Osteoblast (primary cell): ENCODE results near the gene SPA17. TPM values are rescaled to one million over a fixed set of nuclear protein-coding genes. Genes with fewer than 3 reads are reported as not detected.

Source experiments
- DNase-seq: peaks from one replicate; pipeline ENCODE4 v3.0.0; 2011; ENCODE audit warnings: low spot score, mixed read lengths; ENCODE audit not compliant: insufficient read length; ENCODE audit errors: missing footprints
- H2AFZ ChIP-seq: 2 replicates; pipeline ENCODE4 v1.6.0; 2011; ENCODE audit warnings: mild to moderate bottlenecking, low read length
- H3K27ac ChIP-seq: 2 replicates; pipeline ENCODE4 v1.5.1; 2011; ENCODE audit warnings: mild to moderate bottlenecking, low read depth, low read length, moderate library complexity
- H3K27me3 ChIP-seq: 2 replicates; pipeline ENCODE4 v1.6.0; 2012; ENCODE audit warnings: mild to moderate bottlenecking, control low read depth, inconsistent platforms, low read length, moderate library complexity; ENCODE audit not compliant: insufficient read depth
- H3K36me3 ChIP-seq: 2 replicates; pipeline ENCODE4 v1.5.1; 2011; ENCODE audit warnings: mild to moderate bottlenecking, low read length, control low read depth, moderate library complexity; ENCODE audit not compliant: insufficient read depth
- H3K4me1 ChIP-seq: 2 replicates; pipeline ENCODE4 v1.5.1; 2011; ENCODE audit warnings: mild to moderate bottlenecking, low read length, control low read depth, moderate library complexity; ENCODE audit not compliant: insufficient read depth
- H3K4me2 ChIP-seq: 2 replicates; pipeline ENCODE4 v1.6.0; 2011; ENCODE audit warnings: mild to moderate bottlenecking, low read length; ENCODE audit not compliant: insufficient read depth
- H3K4me3 ChIP-seq: fragments of 200-600 bp; sonication (generic); 3 replicates; pipeline ENCODE4 v1.5.1; 2012; ENCODE audit warnings: mild to moderate bottlenecking, low read length, inconsistent platforms; ENCODE audit not compliant: insufficient read depth
- H3K79me2 ChIP-seq: 2 replicates; pipeline ENCODE4 v1.6.0; 2012; ENCODE audit warnings: mild to moderate bottlenecking, low read length, control low read depth, inconsistent platforms; ENCODE audit not compliant: insufficient read depth
- H3K9me3 ChIP-seq: 2 replicates; pipeline ENCODE4 v1.5.1; 2011; ENCODE audit warnings: low read depth, low read length, control low read depth
- H4K20me1 ChIP-seq: 2 replicates; pipeline ENCODE4 v1.6.0; 2012; ENCODE audit warnings: mild to moderate bottlenecking, low read length, control low read depth; ENCODE audit not compliant: insufficient read depth
- small RNA-seq: library from RNA; depleted of rRNA; stranded (forward); fragments of <200 nt; gene quantifications from one replicate; pipeline ENCODE3, GENCODE V24; 2012
- total RNA-seq: library from RNA; depleted of rRNA; stranded (reverse); fragments of >200 nt; gene quantifications from 2 replicates; pipeline ENCODE4 v1.2.3, GENCODE V29; 2012
- TF ChIP-seq, protein P1 (sequence below): IDR thresholded peaks from 2 replicates; pipeline ENCODE4 v1.5.1; 2011; ENCODE audit warnings: mild to moderate bottlenecking, low read depth, low read length, moderate library complexity; ENCODE audit errors: extremely low read depth

Gene SPA17
- total RNA-seq, 1 donor, result 8.0 TPM

- Histone ChIP-seq H3K4me3 (no peak overlapping the region), H3K36me3 (no peaks in the 10 kb centered on the region), H4K20me1 (no peaks in the 10 kb centered on the region), H3K27me3 (peaks cover 62% of the 10 kb centered on the region), H3K4me2 (peak overlapping the region; percentile 96), H3K4me1 (peaks cover 12% of the 10 kb centered on the region), H2AFZ (no peak overlapping the region), H3K9me3 (no peaks in the 10 kb centered on the region), H3K27ac (no peak overlapping the region), H3K79me2 (no peaks in the 10 kb centered on the region)
- TF ChIP-seq, protein P1, sequence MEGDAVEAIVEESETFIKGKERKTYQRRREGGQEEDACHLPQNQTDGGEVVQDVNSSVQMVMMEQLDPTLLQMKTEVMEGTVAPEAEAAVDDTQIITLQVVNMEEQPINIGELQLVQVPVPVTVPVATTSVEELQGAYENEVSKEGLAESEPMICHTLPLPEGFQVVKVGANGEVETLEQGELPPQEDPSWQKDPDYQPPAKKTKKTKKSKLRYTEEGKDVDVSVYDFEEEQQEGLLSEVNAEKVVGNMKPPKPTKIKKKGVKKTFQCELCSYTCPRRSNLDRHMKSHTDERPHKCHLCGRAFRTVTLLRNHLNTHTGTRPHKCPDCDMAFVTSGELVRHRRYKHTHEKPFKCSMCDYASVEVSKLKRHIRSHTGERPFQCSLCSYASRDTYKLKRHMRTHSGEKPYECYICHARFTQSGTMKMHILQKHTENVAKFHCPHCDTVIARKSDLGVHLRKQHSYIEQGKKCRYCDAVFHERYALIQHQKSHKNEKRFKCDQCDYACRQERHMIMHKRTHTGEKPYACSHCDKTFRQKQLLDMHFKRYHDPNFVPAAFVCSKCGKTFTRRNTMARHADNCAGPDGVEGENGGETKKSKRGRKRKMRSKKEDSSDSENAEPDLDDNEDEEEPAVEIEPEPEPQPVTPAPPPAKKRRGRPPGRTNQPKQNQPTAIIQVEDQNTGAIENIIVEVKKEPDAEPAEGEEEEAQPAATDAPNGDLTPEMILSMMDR, result no peak
- no peak for DNase-seq
Measured at GRCh38 chr11:124745270-124745834, 71.6 kb downstream of the SPA17 start.

DNA sequence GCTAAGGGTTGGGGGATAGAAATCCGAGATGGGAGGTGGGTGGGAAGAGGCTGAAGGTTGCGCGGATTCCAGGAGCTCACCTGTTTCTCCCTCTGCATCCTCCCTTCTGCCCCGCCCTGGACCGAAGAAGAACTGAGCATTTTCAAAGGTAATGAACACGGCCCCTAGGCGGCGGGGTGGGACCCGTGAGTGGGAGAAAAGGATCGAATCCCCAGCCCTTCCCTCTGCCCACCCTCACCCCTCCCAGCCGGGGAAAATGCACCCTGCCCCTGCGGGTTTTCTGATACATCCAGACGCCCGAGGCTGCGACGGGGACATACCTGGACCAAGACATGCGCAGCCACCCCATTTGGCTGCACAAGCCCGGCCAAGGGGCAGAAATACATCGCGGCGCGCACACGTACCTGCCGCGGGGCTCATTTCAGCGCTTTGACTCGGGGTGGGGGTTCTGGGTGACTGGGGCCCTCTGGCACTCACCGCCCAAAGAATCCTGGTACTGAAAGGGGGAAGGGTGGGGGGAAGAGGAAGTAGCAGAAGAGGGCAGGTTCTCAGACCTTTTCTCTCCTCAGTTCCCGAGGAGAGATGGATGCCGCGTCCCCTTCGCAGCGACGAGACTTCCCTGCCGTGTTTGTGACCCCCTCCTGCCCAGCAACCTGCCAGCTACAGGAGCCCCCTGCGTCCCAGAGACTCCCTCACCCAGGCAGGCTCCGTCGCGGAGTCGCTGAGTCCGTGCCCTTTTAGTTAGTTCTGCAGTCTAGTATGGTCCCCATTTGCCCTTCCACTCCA is 72.3 kb downstream of the SPA17 start:
- Histone ChIP-seq H3K9me3 (no peaks in the 10 kb centered on the region), H3K27ac (no peak overlapping the region), H4K20me1 (no peaks in the 10 kb centered on the region), H3K27me3 (peaks cover 58% of the 10 kb centered on the region), H3K36me3 (no peaks in the 10 kb centered on the region), H3K4me3 (peak overlapping the region; percentile 79), H3K79me2 (no peaks in the 10 kb centered on the region), H2AFZ (peak overlapping the region; percentile 93), H3K4me1 (peaks cover 12% of the 10 kb centered on the region), H3K4me2 (peak overlapping the region; percentile 96)
- peak; percentile 88 for DNase-seq
- TF ChIP-seq, protein P1, result no peak

DNA sequence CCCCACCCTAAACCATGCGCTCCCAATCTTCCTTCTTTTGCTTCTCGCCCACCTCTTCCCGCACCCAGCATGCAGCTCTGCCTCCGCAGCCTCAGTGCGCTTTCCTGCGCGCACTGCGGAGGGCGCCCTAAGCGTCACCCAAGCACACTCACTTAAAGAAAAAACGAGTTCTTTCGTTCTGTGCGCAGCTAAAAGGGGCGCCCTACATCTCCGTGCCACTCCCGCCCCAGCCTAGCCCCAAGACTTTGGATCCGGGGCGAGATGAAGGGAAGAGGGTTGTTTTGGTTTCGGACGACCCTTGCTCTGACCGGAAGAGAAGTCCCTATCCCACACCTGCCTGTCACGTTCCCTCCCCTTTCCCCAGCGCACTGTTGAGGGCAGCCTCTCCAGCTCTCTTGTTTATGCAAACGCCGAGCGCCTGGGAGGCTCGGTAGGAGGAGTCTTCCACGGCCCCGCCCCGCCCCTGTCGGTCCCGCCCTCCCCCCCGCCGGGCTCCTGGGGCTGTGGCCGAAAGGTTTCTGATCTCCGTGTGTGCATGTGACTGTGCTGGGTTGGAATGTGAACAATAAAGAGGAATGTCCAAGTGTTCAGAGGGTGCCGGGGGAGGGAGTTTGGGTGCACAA is 73.0 kb downstream of the SPA17 start:
- H2AFZ ChIP-seq, result peak overlapping the region; percentile 93
- TF ChIP-seq, protein P1, result peak; percentile 52
- no peaks in the 10 kb centered on the region for H3K79me2 ChIP-seq
- no peaks in the 10 kb centered on the region for H3K9me3 ChIP-seq
- H3K4me1 ChIP-seq, result peaks cover 12% of the 10 kb centered on the region
- peak; percentile 97 for DNase-seq
- peaks cover 56% of the 10 kb centered on the region for H3K27me3 ChIP-seq
- H3K27ac ChIP-seq, result no peak overlapping the region
- peak overlapping the region; percentile 79 for H3K4me3 ChIP-seq
- H3K36me3 ChIP-seq, result no peaks in the 10 kb centered on the region
- H3K4me2 ChIP-seq, result peak overlapping the region; percentile 96
- no peaks in the 10 kb centered on the region for H4K20me1 ChIP-seq

Small RNA genes lying within 50 kb of the gene (small RNA-seq; reads per million reads assigned to genes)
- gene RNA5SP352, result not detected

Other genes with a start within 250 kb of the SPA17 start
- not detected in 2 replicates for gene OR8B4, start 249.0 kb upstream of the SPA17 start, total RNA-seq
- gene OR8B8, start 228.2 kb upstream of the SPA17 start, total RNA-seq, result not detected in 2 replicates
- gene OR8B12, start 130.2 kb upstream of the SPA17 start, total RNA-seq, result not detected in 2 replicates
- not detected in 2 replicates for gene OR8A1, start 103.9 kb upstream of the SPA17 start, total RNA-seq
- gene PANX3, start 62.5 kb upstream of the SPA17 start, total RNA-seq, result not detected in 2 replicates
- gene TBRG1, start 51.0 kb upstream of the SPA17 start, total RNA-seq, result 37.7 and 40.2 TPM in 2 replicates
- gene SIAE, start 165 bp upstream of the SPA17 start, total RNA-seq, result 10.5 and 11.5 TPM in 2 replicates
- gene NRGN, start 66.0 kb downstream of the SPA17 start, total RNA-seq, result under 0.01 TPM in 1 of 2 replicates, not detected in the other
- not detected in 2 replicates for gene VSIG2, start 78.4 kb downstream of the SPA17 start, total RNA-seq
- under 0.01 and 0.29 TPM in 2 replicates for gene ESAM, start 88.4 kb downstream of the SPA17 start, total RNA-seq
- 10.6 and 10.9 TPM in 2 replicates for gene MSANTD2, start 126.5 kb downstream of the SPA17 start, total RNA-seq
- gene ROBO3, start 191.5 kb downstream of the SPA17 start, total RNA-seq, result 12.7 and 18.1 TPM in 2 replicates
- 0.36 and 0.59 TPM in 2 replicates for gene ROBO4, start 224.0 kb downstream of the SPA17 start, total RNA-seq
- gene HEPN1, start 245.3 kb downstream of the SPA17 start, total RNA-seq, result under 0.01 TPM in 1 of 2 replicates, not detected in the other